Measurements from ENCODE around the gene NMNAT2.

Gene NMNAT2

DNA sequence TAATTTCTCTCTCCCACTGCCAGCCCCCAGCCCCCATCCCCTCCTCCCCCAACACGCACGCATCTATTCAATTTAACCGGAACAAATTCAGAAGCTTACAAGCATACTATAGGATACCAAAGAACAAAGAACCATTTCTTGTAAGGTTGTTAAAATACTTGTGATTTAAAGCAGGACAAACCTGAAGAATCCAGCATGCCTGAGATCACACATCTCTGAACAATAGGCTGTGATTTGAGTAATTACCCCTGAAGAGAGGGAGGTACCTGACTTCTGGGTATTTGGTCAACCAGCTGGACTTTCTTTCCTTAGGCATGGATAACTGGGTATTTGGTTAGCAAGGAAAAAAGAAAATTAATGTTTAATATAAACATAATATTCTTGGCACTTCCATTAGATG lies 105.1 kb downstream of the NMNAT2 start:
- DNase-seq (ENCODE audit: low read depth in 2 of 2), result no peak

- DNase-seq (ENCODE audit: low read depth in 2 of 2), result no peak
Measured at GRCh38 chr1:183310753-183311479, 107.3 kb downstream of the NMNAT2 start.

- DNase-seq (ENCODE audit: low read depth in 2 of 2), result no peak
Measured at GRCh38 chr1:183308719-183309118, 109.5 kb downstream of the NMNAT2 start.

DNA sequence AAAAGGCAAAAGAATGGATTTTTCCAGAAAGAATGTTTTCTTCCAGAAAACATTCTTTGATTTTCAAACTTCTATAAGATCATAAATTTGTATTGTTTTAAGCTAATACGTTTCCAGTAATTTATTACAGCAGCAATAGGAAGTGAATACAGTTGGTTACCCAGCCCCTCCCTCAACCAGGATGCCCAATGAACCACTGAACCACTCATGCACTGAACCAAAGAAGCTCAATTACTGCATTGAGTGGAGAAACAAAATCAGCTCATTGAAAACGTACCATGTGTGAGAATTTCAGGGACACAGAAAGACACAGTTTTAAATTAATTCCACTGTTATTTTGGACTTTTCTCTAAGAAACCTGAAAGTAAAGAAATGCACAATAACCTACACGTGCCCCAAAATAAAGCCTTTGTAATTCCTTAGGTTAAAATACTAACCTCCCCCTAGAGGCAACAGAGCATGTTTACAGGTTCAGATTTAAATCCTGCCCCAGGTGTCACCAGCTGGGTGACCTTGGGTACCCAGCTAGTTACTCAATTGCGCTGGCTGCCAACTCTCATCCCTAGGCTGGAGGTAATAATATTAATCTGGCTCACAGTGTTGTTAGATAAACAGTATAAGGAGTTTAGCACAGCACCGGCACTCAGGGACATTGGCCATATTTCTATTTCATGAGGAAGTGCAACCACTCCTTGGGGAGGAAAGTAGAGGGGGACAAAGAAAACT lies 111.7 kb downstream of the NMNAT2 start:
- no peak for DNase-seq (ENCODE audit: low read depth in 2 of 2)

DNA sequence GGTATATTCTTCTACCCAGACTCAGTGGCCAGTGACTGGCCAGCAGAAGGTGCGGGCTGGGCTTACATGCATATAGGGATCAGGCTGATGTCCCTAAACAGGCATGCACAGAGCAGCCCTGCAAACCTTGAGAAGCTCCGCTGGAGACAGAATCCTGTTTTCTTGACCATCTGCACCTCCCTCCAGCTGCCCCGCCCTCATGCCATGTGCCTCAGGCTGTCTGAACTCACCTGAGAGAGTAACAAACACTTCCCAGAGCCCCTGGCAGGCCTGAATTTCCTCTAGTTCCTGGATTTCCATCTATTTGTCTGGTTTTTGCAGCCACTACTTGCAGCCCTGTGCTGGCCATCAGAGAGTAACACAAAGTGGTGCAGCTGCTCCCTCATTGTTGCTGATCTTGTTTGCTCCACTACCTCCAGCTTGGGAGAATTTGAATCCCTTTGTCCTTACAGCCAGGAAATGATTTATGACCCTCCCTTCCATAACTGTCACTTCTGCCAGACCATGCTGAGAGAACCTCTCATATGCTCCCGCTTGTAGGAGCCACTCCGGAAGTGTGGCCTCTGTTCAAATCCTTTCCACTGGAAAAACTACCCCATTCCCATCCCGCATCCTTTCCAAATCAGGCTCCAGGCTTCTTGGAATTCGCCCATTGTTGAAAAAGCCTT lies 113.6 kb downstream of the NMNAT2 start:
- no peak for DNase-seq (ENCODE audit: low read depth in 2 of 2)

GRCh38 chr1:183303901-183304300 lies 114.3 kb downstream of the NMNAT2 start:
- DNase-seq (ENCODE audit: low read depth in 2 of 2), result no peak

- DNase-seq (ENCODE audit: low read depth in 2 of 2), result no peak
Measured at GRCh38 chr1:183303323-183303645, 114.9 kb downstream of the NMNAT2 start.

DNA sequence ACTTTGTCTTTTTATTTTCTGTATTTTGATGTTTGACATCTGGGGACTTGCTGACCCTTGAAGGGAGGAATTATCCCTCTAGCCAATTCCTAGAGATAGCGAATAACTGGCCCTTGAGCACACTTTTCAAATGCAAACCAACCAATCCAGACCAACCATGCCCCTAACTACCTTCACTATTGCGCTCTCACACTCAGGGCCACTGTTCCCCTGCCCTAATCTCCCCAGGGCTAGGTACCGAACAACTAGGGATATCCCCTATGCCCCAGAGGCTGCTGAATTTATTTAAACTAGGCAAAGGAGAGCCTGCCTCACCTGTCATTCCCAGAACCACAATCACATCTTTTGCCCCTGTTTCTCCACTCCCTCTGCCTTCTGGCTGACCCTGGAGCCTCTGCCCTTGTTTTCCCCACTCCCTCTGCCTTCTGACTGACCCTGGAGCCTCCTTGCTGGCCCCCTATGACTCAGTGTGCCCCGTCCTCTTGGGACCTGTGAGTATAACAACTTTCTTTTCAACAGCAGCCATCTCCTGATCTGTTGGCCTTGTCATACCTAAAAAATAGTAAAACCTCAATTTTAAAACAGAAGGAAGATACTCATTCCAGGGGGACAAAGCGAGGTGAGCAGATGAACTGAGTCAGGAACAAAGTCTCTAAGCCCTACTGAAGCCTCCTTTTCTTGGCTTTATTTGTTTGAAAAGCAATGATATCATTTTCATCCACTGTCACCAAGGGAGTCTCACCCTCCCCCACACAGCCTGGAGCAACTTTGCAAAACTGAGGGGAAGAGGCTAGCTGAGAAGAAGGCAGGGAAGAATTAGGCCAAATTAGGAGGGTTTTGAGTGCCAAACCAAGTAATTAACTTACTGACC lies 115.5 kb downstream of the NMNAT2 start:
- DNase-seq (ENCODE audit: low read depth in 2 of 2), result no peak

DNA sequence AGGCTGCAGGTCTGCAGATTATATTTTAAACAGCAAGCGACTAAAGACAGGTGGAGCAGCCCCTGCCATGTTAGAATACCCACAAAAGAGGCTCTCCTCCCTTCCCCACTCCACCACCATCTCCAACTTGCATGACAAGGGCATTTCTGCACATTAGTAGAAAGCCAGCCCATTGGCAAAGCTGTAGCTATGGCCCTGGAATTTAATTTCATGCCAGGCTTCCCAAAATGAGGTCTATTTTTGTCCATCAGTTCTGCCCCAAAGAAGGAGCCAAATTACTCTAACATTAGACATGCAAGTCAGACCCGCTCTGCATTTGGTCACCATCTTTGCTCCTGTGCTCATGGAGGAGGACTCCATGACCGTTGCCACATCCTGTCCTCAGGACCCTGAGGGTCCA lies 116.9 kb downstream of the NMNAT2 start:
- DNase-seq (ENCODE audit: low read depth in 2 of 2), result no peak

- DNase-seq (ENCODE audit: low read depth in 2 of 2), result no peak
Measured at GRCh38 chr1:183300828-183301227, 117.4 kb downstream of the NMNAT2 start.

DNA sequence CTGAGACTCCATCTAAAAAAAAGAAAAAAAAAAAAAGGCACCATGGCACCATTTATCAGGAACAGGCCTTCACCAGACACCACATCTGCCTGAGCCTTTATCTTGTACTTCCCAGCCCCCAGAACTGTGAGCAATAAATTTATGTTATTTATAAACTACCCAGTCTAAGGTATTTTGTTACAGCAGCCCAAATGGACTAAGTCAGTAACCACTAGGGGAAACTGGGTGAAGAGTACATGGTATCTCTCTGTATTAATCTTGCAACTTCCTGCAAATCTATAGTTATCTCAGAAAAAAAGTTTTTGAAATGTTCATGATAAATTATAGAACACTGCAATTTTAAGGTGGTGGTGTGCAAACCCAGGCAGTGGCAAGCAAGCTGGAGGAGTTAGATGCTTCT lies 117.8 kb downstream of the NMNAT2 start:
- DNase-seq (ENCODE audit: low read depth in 2 of 2), result no peak

DNA sequence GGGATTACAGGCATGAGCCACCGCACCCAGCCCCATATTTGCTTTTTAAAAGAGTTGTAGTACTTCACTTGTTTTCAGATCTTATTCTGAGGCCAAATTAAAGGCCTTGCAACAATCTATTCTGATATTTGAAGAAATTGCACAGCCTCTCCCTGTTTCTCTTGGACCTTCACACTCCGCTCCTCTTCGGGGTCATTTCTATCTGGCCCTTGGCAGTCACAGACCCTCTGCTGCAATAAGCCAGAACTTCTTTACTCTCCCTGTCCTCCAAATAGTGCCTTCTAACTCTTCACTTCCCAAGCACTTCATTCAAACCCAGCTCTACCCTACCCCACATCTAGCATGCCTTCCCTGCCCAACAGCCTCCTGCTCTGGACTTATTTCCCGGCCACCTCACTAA lies 121.4 kb downstream of the NMNAT2 start:
- no peak for DNase-seq (ENCODE audit: low read depth in 2 of 2)

DNA sequence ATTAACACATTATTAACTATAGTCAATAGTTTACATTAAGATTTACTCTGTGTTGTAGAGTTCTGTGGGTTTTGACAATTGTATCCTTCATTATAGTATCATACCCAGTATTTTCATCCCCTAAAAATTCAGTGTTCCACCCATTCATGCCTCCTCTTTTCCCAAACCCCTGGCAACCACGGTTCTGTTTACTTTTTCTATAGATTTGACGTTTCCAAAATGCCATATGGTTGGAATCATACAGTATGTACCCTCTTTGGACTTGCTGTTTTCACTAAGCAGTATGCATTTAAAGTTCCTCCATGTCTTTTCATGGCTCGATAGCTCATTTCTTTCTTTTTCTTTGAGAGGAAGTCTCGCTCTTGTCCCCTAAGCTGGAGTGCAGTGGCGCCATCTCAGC lies 122.7 kb downstream of the NMNAT2 start:
- no peak for DNase-seq (ENCODE audit: low read depth in 2 of 2)

DNA sequence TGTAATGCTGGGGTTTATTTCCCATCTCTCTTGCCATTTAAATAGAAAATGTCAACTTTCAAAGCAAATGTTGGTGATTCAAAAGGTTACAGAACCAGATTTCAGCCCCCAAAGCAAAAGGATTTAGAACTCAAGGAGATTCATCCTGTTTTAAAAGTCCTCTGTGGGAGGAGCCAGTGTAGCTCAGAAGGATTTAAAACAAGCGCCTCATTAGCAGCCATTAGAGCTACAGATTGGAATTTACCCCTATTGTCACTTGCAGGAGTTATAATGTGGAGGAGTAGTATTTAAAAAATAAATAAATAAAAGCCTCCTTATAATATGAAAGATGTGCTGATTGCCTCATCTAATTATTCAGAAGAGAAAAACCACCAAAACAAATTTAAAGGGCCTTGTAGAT lies 124.3 kb downstream of the NMNAT2 start:
- DNase-seq (ENCODE audit: low read depth in 2 of 2), result no peak

DNA sequence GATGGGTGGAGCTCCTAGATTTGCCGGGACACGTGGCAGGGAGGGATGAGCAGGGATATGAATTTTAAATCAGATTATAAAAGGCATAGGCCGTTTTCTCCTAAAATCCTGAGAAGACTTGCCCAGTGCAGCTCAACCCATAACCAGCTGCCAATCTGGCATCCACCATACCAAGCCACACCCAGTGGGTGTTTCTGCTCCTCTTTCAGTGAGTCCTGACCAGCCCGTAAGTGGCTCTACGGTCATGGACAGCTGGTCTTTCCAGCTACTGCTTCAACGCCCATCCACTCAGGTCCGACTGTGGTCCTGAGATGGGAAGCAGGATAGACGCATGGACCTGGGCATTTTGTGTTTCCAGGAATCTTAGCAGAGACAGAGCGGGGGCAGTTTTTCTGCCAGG lies 124.9 kb downstream of the NMNAT2 start:
- no peak for DNase-seq (ENCODE audit: low read depth in 2 of 2)

- DNase-seq (ENCODE audit: low read depth in 2 of 2), result no peak
Measured at GRCh38 chr1:183291802-183292514, 126.2 kb downstream of the NMNAT2 start.

- no peak for DNase-seq (ENCODE audit: low read depth in 2 of 2)
Measured at GRCh38 chr1:183291216-183291762, 126.9 kb downstream of the NMNAT2 start.

DNA sequence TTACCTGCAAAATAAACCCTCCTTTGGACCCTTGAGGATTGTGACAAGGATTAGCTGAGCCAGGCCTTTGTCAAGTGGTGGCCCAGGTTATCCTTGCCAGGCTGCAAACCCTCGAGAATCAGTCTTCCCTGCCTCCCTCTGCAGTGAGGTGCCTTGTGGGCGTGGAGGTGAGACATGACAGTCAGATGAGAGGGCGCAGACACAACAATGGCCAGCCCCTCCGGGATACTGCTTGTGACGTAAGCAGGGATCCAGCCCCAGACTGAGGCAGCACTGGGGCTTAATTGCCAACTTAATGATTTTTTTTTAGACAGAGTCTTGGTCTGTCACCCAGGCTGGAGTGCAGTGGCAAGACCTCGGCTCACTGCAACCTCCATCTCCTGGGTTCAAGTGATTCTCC lies 127.6 kb downstream of the NMNAT2 start:
- no peak for DNase-seq (ENCODE audit: low read depth in 2 of 2)

GRCh38 chr1:183289051-183289496 lies 129.1 kb downstream of the NMNAT2 start:
- DNase-seq (ENCODE audit: low read depth in 2 of 2), result no peak

DNA sequence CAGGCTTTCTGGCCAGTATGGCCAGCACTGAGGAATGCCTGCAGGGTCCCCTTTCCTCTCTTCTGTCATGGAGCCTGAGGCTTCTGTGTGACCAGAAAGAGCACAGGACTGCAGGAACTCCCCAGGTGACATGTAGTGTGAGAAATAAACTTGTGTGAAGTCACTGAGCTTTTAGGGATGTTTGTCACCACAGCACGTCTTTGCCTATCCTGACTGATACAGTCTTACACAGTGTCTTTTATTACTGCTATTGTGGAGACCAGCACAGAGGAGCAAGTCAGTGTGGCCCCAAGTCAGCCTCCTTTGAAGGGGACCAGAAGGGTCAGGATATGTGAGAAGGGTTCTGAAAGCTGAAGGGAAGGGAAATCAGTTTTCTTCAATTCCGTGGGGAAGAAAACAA lies 129.6 kb downstream of the NMNAT2 start:
- DNase-seq (ENCODE audit: low read depth in 2 of 2), result no peak

- DNase-seq (ENCODE audit: low read depth in 2 of 2), result no peak
Measured at GRCh38 chr1:183287191-183287675, 130.9 kb downstream of the NMNAT2 start.

Data from stimulated activated CD8-positive, alpha-beta memory T cell treated with anti-CD3 and anti-CD28 coated beads, Interleukin-15, amount 100 ng/mL, for 4 hours (primary cell).